Epithelial cell of esophagus (primary cell): ENCODE results near the gene OR10A3.

Experiments used
- DNase-seq: peaks from one replicate; pipeline ENCODE4 v3.0.0; 2010; ENCODE audit warnings: low read depth
- H3K4me3 ChIP-seq: 2 replicates; pipeline ENCODE4 v1.5.1; 2011; ENCODE audit warnings: mild to moderate bottlenecking, low read length, control low read depth
- CTCF ChIP-seq: IDR thresholded peaks from 2 replicates; pipeline ENCODE4 v1.5.1; 2011; ENCODE audit warnings: low read depth, mild to moderate bottlenecking, low read length, control low read depth, inconsistent platforms; ENCODE audit not compliant: insufficient read depth; ENCODE audit errors: missing control alignments

Gene OR10A3

GRCh38 chr11:7967826-7968225, 26.3 kb upstream of the OR10A3 start:
- H3K4me3 ChIP-seq: no peak overlapping the region
- DNase-seq: peak; percentile 41
- no peak for TF ChIP-seq CTCF

- DNase-seq: peak; percentile 70
- H3K4me3 ChIP-seq: no peak overlapping the region
- no peak for TF ChIP-seq CTCF
Measured at GRCh38 chr11:7967097-7967496, 25.6 kb upstream of the OR10A3 start.

GRCh38 chr11:7965386-7965785, 23.9 kb upstream of the OR10A3 start, which contains the start of gene NLRP10:
Gene NLRP10 (minus strand): TSS chr11:7965447. CDS start chr11:7963495, 1,952 bp downstream.
- no peak for TF ChIP-seq CTCF
- H3K4me3 ChIP-seq: no peak within 1 kb of the TSS
- DNase-seq: peak; percentile 96

- DNase-seq: peak; percentile 77
- no peak overlapping the region for H3K4me3 ChIP-seq
- no peak for TF ChIP-seq CTCF
Measured at GRCh38 chr11:7964873-7965272, 23.4 kb upstream of the OR10A3 start.

GRCh38 chr11:7964261-7964660, 22.8 kb upstream of the OR10A3 start:
- no peak overlapping the region for H3K4me3 ChIP-seq
- TF ChIP-seq CTCF: no peak
- DNase-seq: peak; percentile 21

GRCh38 chr11:7955191-7955590, 13.7 kb upstream of the OR10A3 start:
- H3K4me3 ChIP-seq: no peak overlapping the region
- no peak for DNase-seq
- TF ChIP-seq CTCF: no peak

- no peak overlapping the region for H3K4me3 ChIP-seq
- TF ChIP-seq CTCF: no peak
- DNase-seq: no peak
Measured at GRCh38 chr11:7949934-7950333, 8.4 kb upstream of the OR10A3 start.
